ENCODE results near the gene DNASE1. TPM values are rescaled to one million over a fixed set of nuclear protein-coding genes. Genes with fewer than 3 reads are reported as not detected.
A peak's percentile ranks its signal among the peaks of the same experiment; 100 is the strongest.

The DNASE1 gene
- total RNA-seq, 2 experiments from 2014 or later, result 39.7 to 44.2 TPM

DNA sequence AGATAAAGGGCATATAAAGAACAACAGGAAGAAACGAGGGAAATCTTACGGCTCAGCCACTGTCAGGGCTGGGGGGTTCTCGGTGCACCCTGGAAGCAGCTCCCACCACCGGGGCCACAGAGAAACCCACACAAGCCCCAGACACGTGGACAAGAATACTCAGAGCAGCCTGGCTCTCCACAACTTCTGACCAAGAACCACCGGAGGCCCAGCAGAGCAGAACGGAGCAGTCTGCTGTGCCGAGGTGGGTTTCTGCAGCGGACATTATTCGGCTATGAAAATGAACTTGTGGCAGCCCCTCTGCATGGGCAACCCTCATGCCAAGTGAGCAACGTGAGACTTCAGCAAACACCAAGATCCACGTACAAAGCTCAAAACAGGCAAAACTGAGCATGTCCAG lies 6.8 kb downstream of the DNASE1 start:
- DNase-seq, result no peak
- Mint-ChIP-seq H3K27me3 (no peaks in the 10 kb centered on the region), H3K9me3 (no peaks in the 10 kb centered on the region), H3K4me1 (peaks cover 25% of the 10 kb centered on the region), H3K27ac (no peak overlapping the region), H3K4me3 (no peak overlapping the region), H3K36me3 (ENCODE audit: low read depth) (peaks cover 41% of the 10 kb centered on the region)
- POLR2A ChIA-PET, result no interaction called here
- CTCF ChIA-PET, result interaction anchor here (2.5 kb wide), 1 partner anchor 18 kb away, joined by 5 read pairs; no protein-coding TSS in a partner anchor

DNA sequence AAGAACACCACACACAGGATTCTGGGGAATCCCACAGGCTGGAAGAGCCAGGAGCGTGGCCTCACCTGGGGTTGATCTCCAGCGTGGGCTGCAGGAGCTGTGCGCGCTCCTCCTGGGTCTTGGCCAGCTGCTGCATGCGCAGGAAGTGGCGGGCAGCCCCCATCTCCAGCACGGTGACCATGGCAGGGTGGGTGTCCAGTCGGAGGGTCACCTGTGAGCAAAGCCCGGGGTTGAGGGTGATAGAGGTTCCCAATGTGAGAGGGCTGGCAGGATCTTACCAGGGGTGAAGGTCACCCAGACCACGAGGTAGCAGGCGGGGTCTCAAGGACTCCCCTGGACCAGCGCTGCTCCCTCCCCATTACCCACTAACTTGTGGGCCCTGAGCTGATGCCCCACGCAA lies 7.4 kb downstream of the DNASE1 start:
- ChIA-PET POLR2A (no interaction called here), CTCF (interaction anchor here (0.5 to 2.5 kb wide), 3 partner anchors 8 to 45 kb away, joined by 3 to 5 read pairs (median 3); no protein-coding TSS in a partner anchor)
- DNase-seq, result no peak
- H3K9me3 Mint-ChIP-seq, result no peaks in the 10 kb centered on the region
- H3K36me3 Mint-ChIP-seq (ENCODE audit: low read depth), result peaks cover 40% of the 10 kb centered on the region
- no peak overlapping the region for H3K27ac Mint-ChIP-seq
- no peak overlapping the region for H3K4me3 Mint-ChIP-seq
- H3K4me1 Mint-ChIP-seq, result peaks cover 28% of the 10 kb centered on the region
- H3K27me3 Mint-ChIP-seq, result no peaks in the 10 kb centered on the region

GRCh38 chr16:3662601-3663000 lies 8.1 kb downstream of the DNASE1 start:
- POLR2A ChIA-PET, result no interaction called here
- peaks cover 36% of the 10 kb centered on the region for H3K36me3 Mint-ChIP-seq (ENCODE audit: low read depth)
- no peaks in the 10 kb centered on the region for H3K9me3 Mint-ChIP-seq
- CTCF ChIA-PET, result interaction anchor here (0.5 to 2.5 kb wide), 5 partner anchors 9 to 44 kb away, joined by 3 to 5 read pairs (median 3); no protein-coding TSS in a partner anchor
- H3K27ac Mint-ChIP-seq, result no peak overlapping the region
- H3K4me3 Mint-ChIP-seq, result no peak overlapping the region
- no peaks in the 10 kb centered on the region for H3K27me3 Mint-ChIP-seq
- DNase-seq, result no peak
- H3K4me1 Mint-ChIP-seq, result peaks cover 30% of the 10 kb centered on the region

GRCh38 chr16:3664187-3664896 lies 9.9 kb downstream of the DNASE1 start:
- no peaks in the 10 kb centered on the region for H3K9me3 Mint-ChIP-seq
- ChIA-PET CTCF (no interaction called here), POLR2A (no interaction called here)
- peak overlapping the region; percentile 5 for H3K27ac Mint-ChIP-seq
- H3K27me3 Mint-ChIP-seq, result no peaks in the 10 kb centered on the region
- H3K36me3 Mint-ChIP-seq (ENCODE audit: low read depth), result peaks cover 40% of the 10 kb centered on the region
- H3K4me3 Mint-ChIP-seq, result no peak overlapping the region
- H3K4me1 Mint-ChIP-seq, result peaks cover 35% of the 10 kb centered on the region
- no peak for DNase-seq

DNA sequence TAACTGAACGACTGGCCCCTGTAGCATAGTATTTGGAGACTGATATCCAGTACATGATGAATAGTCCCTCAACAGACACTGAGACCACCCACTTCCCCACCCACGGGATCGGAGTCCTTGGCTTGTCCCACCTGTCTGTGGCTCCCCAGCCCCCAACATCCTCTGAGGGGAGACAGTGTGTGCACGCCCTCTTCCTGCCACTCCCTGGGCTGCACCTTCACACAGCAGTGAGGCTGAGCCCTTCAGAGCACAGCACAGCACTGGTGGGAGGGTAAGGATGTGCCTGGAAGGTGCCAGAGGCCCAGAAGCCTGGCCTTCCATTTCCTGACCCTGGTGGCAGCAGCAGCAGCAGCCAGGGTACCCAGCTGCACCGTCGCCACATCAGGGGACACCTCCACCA lies 11.0 kb downstream of the DNASE1 start:
- DNase-seq, result peak; percentile 55
- Mint-ChIP-seq H3K9me3 (no peaks in the 10 kb centered on the region), H3K4me1 (peaks cover 35% of the 10 kb centered on the region), H3K36me3 (ENCODE audit: low read depth) (peaks cover 37% of the 10 kb centered on the region), H3K4me3 (no peak overlapping the region), H3K27ac (peak overlapping the region; percentile 68), H3K27me3 (no peaks in the 10 kb centered on the region)
- ChIA-PET CTCF (no interaction called here), POLR2A (no interaction called here)

- no peak overlapping the region for H3K27ac Mint-ChIP-seq
- no peaks in the 10 kb centered on the region for H3K9me3 Mint-ChIP-seq
- H3K27me3 Mint-ChIP-seq, result no peaks in the 10 kb centered on the region
- H3K4me3 Mint-ChIP-seq, result no peak overlapping the region
- peaks cover 37% of the 10 kb centered on the region for H3K36me3 Mint-ChIP-seq (ENCODE audit: low read depth)
- peaks cover 41% of the 10 kb centered on the region for H3K4me1 Mint-ChIP-seq
- ChIA-PET CTCF (no interaction called here), POLR2A (no interaction called here)
- no peak for DNase-seq
Observed at GRCh38 chr16:3668626-3669025, 14.1 kb downstream of the DNASE1 start.

- ChIA-PET POLR2A (no interaction called here), CTCF (no interaction called here)
- no peak for DNase-seq
- Mint-ChIP-seq H3K27me3 (no peaks in the 10 kb centered on the region), H3K36me3 (ENCODE audit: low read depth) (peaks cover 38% of the 10 kb centered on the region), H3K27ac (peak overlapping the region; percentile 83), H3K9me3 (no peaks in the 10 kb centered on the region), H3K4me3 (no peak overlapping the region), H3K4me1 (peaks cover 41% of the 10 kb centered on the region)
Observed at GRCh38 chr16:3669082-3669481, 14.6 kb downstream of the DNASE1 start.

DNA sequence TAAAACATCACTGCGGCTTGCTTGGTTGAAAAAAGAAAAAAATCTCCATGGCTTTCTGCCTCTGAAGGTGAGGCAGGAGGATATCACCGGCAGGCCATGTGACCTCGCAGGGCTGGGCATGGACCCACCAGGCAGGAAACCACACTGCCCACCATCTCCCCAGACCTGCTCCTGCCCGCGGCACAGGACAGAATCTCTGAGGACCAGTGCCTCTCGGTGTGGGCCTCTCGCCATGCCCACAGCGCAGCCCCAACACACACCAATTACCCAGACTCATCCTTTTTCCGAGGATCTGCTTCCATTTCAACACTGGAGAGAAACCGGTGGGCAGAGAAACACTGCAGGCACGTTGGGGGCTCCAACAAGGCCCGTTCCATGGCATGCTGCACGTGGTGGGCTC lies 16.2 kb downstream of the DNASE1 start:
- peak overlapping the region; percentile 19 for H3K27ac Mint-ChIP-seq
- CTCF ChIA-PET, result interaction anchor here (0.8 kb wide), 1 partner anchor 20 kb away, joined by 3 read pairs; no protein-coding TSS in a partner anchor

GRCh38 chr16:3671424-3671823 lies 16.9 kb downstream of the DNASE1 start:
- no peaks in the 10 kb centered on the region for H3K9me3 Mint-ChIP-seq
- ChIA-PET CTCF (interaction anchor here (0.8 kb wide), 1 partner anchor 20 kb away, joined by 3 read pairs; no protein-coding TSS in a partner anchor), POLR2A (interaction anchor here (0.6 kb wide), 1 partner anchor 249 kb away, joined by 3 read pairs; no protein-coding TSS in a partner anchor)
- DNase-seq, result no peak
- H3K4me1 Mint-ChIP-seq, result peaks cover 25% of the 10 kb centered on the region
- no peak overlapping the region for H3K4me3 Mint-ChIP-seq
- H3K27me3 Mint-ChIP-seq, result no peaks in the 10 kb centered on the region
- no peak overlapping the region for H3K27ac Mint-ChIP-seq
- H3K36me3 Mint-ChIP-seq (ENCODE audit: low read depth), result peaks cover 43% of the 10 kb centered on the region

More for the DNA sequence above, 16.2 kb downstream of the DNASE1 start:
- DNase-seq, result no peak
- Mint-ChIP-seq H3K4me3 (no peak overlapping the region), H3K27me3 (no peaks in the 10 kb centered on the region), H3K4me1 (peaks cover 32% of the 10 kb centered on the region), H3K36me3 (ENCODE audit: low read depth) (peaks cover 45% of the 10 kb centered on the region), H3K9me3 (no peaks in the 10 kb centered on the region)
- POLR2A ChIA-PET, result no interaction called here

DNA sequence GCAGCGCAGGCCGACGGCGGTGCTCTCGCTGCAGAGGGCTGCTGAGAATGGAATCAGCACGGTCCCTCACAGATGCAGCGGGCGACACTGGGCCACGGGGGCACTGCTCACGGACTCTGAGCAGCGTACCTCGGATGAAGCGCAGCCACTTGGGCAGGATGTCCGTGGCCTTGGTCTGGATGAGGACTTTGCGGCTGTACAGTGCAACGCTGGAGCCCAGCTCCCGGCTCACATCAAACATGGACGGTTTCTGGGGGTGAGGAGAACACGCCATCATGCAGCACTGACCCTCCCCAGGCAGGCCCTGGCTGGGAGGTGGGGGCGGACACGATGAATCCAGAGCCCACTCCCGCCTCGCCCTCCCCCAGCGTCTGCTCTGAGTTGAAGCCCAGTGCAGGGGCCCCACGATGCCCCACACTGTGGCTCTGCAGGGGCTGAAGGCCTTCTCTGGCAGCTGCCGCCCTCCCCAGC lies 18.1 kb downstream of the DNASE1 start:
- H3K4me3 Mint-ChIP-seq, result no peak overlapping the region
- no peaks in the 10 kb centered on the region for H3K9me3 Mint-ChIP-seq
- POLR2A ChIA-PET, result no interaction called here
- CTCF ChIA-PET, result no interaction called here
- peaks cover 21% of the 10 kb centered on the region for H3K4me1 Mint-ChIP-seq
- no peaks in the 10 kb centered on the region for H3K27me3 Mint-ChIP-seq
- DNase-seq, result no peak
- peaks cover 39% of the 10 kb centered on the region for H3K36me3 Mint-ChIP-seq (ENCODE audit: low read depth)
- no peak overlapping the region for H3K27ac Mint-ChIP-seq

- H3K4me1 Mint-ChIP-seq, result peaks cover 21% of the 10 kb centered on the region
- no peaks in the 10 kb centered on the region for H3K27me3 Mint-ChIP-seq
- H3K4me3 Mint-ChIP-seq, result no peak overlapping the region
- ChIA-PET POLR2A (no interaction called here), CTCF (no interaction called here)
- no peaks in the 10 kb centered on the region for H3K9me3 Mint-ChIP-seq
- H3K27ac Mint-ChIP-seq, result no peak overlapping the region
- H3K36me3 Mint-ChIP-seq (ENCODE audit: low read depth), result peaks cover 41% of the 10 kb centered on the region
- no peak for DNase-seq
Observed at GRCh38 chr16:3673201-3673600, 18.7 kb downstream of the DNASE1 start.

- DNase-seq, result no peak
- no peak overlapping the region for H3K4me3 Mint-ChIP-seq
- POLR2A ChIA-PET, result no interaction called here
- H3K27me3 Mint-ChIP-seq, result no peaks in the 10 kb centered on the region
- CTCF ChIA-PET, result no interaction called here
- peaks cover 35% of the 10 kb centered on the region for H3K36me3 Mint-ChIP-seq (ENCODE audit: low read depth)
- H3K4me1 Mint-ChIP-seq, result peaks cover 17% of the 10 kb centered on the region
- H3K27ac Mint-ChIP-seq, result no peak overlapping the region
- H3K9me3 Mint-ChIP-seq, result no peaks in the 10 kb centered on the region
Observed at GRCh38 chr16:3673676-3674377, 19.3 kb downstream of the DNASE1 start.

GRCh38 chr16:3674513-3675295 lies 20.2 kb downstream of the DNASE1 start:
- H3K4me1 Mint-ChIP-seq, result peaks cover 9% of the 10 kb centered on the region
- ChIA-PET POLR2A (no interaction called here), CTCF (no interaction called here)
- DNase-seq, result no peak
- H3K36me3 Mint-ChIP-seq (ENCODE audit: low read depth), result peaks cover 31% of the 10 kb centered on the region
- no peaks in the 10 kb centered on the region for H3K9me3 Mint-ChIP-seq
- H3K27ac Mint-ChIP-seq, result no peak overlapping the region
- no peaks in the 10 kb centered on the region for H3K27me3 Mint-ChIP-seq
- no peak overlapping the region for H3K4me3 Mint-ChIP-seq
